GM12878 (cell line): ENCODE results near the gene MBOAT7. TPM values are rescaled to one million over a fixed set of nuclear protein-coding genes. Genes with fewer than 3 reads are reported as not detected.

Experiments used
- ATAC-seq: fragments of 200-7000 bp; cut with Tn5 transposase; 3 replicates; pipeline ENCODE4 v1.9.1; 2020; ENCODE audit warnings: mild to moderate bottlenecking, moderate library complexity
- BruUV-seq: library from RNA; stranded (reverse); fragments of 400-500 nt; replicated peaks from 2 replicates; lab custom pipeline; 2021; lab: Mats Ljungman, UMichigan
- CTCF ChIA-PET: fragments of 300-600 bp; sonication (Branson Sonifier 250); formaldehyde crosslinking; extraction: SDS; loops from one replicate; lab custom pipeline; 2021; ENCODE audit warnings: inconsistent platforms; lab: Yijun Ruan, JAX
- POLR2A ChIA-PET: fragments of 350-600 bp; formaldehyde crosslinking; extraction: SDS; loops from one replicate; lab custom pipeline; 2021; ENCODE audit warnings: inconsistent platforms; lab: Charles Lee
- RAD21 ChIA-PET: fragments of 300-600 bp; sonication (Branson Sonifier 250); formaldehyde crosslinking; loops from one replicate; lab custom pipeline; 2023; ENCODE audit warnings: antibody characterized with exemption; ENCODE audit not compliant: unreplicated experiment; lab: Charles Lee
- SMC1A ChIA-PET: fragments of 300-600 bp; sonication (Branson Sonifier 250); formaldehyde crosslinking; loops from one replicate; lab custom pipeline; 2023; ENCODE audit not compliant: unreplicated experiment, uncharacterized antibody; lab: Charles Lee
- DNase-seq: peaks from one replicate; pipeline ENCODE4 v3.0.0-alpha.2; 2011; ENCODE audit warnings: low read depth, low spot score
- FAIRE-seq: peaks from 3 replicates; lab custom pipeline; 2011; peaks lifted over from hg19 to GRCh38; lab: Jason Lieb, UNC
- H2AFZ ChIP-seq: 2 replicates; pipeline ENCODE4 v1.6.0; 2011; ENCODE audit warnings: low read depth, low read length, control low read depth; ENCODE audit not compliant: control insufficient read depth
- H3K27ac ChIP-seq: 2 replicates; pipeline ENCODE4 v1.5.1; 2011; ENCODE audit warnings: control low read depth; ENCODE audit not compliant: control insufficient read depth, insufficient read depth
- H3K27me3 ChIP-seq, 2 experiments: replicated peaks in 1 of 2; 2 replicates each; pipeline versions ENCODE4 v1.6.0 to v1.6.1; 2011; ENCODE audit warnings: low read length in 1 of 2; ENCODE audit not compliant: control insufficient read depth in 2 of 2, insufficient read depth in 2 of 2
- H3K36me3 ChIP-seq, 2 experiments: 2 replicates each; pipeline ENCODE4 v1.5.1; 2011; ENCODE audit warnings: low read length in 1 of 2; ENCODE audit not compliant: control insufficient read depth in 2 of 2, insufficient read depth in 2 of 2
- H3K4me1 ChIP-seq: 2 replicates; pipeline ENCODE4 v1.6.1; 2011; ENCODE audit warnings: mild to moderate bottlenecking, low read length, moderate library complexity, mixed read lengths; ENCODE audit not compliant: control insufficient read depth, insufficient read depth
- H3K4me2 ChIP-seq: 2 replicates; pipeline ENCODE4 v1.6.0; 2011; ENCODE audit warnings: control low read depth; ENCODE audit not compliant: control insufficient read depth, insufficient read depth
- H3K4me3 ChIP-seq: fragments of 200-600 bp; sonication (generic); 2 replicates; pipeline ENCODE4 v1.5.1; 2016
- H3K79me2 ChIP-seq: 2 replicates; pipeline ENCODE4 v1.6.0; 2011; ENCODE audit warnings: low read length; ENCODE audit not compliant: control insufficient read depth, insufficient read depth
- H3K9ac ChIP-seq: 2 replicates; pipeline ENCODE4 v1.8.0; 2011; ENCODE audit warnings: low read length, control low read depth, mixed read lengths; ENCODE audit not compliant: control insufficient read depth, insufficient read depth
- H3K9me3 ChIP-seq: replicated peaks from 3 replicates; pipeline ENCODE4 v1.5.1; 2011; ENCODE audit warnings: mild to moderate bottlenecking, low read length; ENCODE audit not compliant: control insufficient read depth, insufficient read depth
- H4K20me1 ChIP-seq: 2 replicates; pipeline ENCODE4 v1.6.0; 2011; ENCODE audit not compliant: control insufficient read depth, insufficient read depth
- BHLHE40 ChIP-seq, 2 experiments: fragments of 450-650 bp in 1 of 2; IDR thresholded peaks; 2 replicates each; pipeline ENCODE4 v1.6.1; 2011 to 2017; ENCODE audit warnings: low read depth in 2 of 2, borderline replicate concordance in 1 of 2, improper control_type of control experiment in 1 of 2, low read length in 1 of 2, mild to moderate bottlenecking in 1 of 2
- RELB ChIP-seq: fragments of 450-650 bp; IDR thresholded peaks from 2 replicates; pipeline ENCODE4 v1.6.1; 2017; ENCODE audit warnings: low read depth, mild to moderate bottlenecking, moderate library complexity
- SMARCA5 ChIP-seq: fragments of 450-650 bp; IDR thresholded peaks from 2 replicates; pipeline ENCODE4 v1.6.1; 2017; ENCODE audit warnings: mild to moderate bottlenecking
- WGBS: methylation state at CpG from one replicate; pipeline ENCODE4 v1.1.6; 2016; ENCODE audit warnings: low lambda C conversion rate; ENCODE audit not compliant: insufficient replicate concordance, insufficient coverage; ENCODE audit errors: missing lambda C conversion rate; 5-methylcytosine and 5-hydroxymethylcytosine counted together
- in situ Hi-C: fragments of 300-500 bp; cut with MboI; formaldehyde crosslinking; loops from 9 replicates; pipeline ENCODE4 v1.14.3; 2018; ENCODE audit warnings: mixed read lengths
- intact Hi-C: fragments of 100-400 bp; cut with micrococcal nuclease; formaldehyde crosslinking; loops from one replicate; pipeline ENCODE4 v1.14.2; 2022; ENCODE audit not compliant: unreplicated experiment
- polyA plus RNA-seq, 11 experiments: library from polyadenylated mRNA; depleted of rRNA in 4 of 11; unstranded in 6 of 11; stranded (reverse) in 5 of 11; fragments of >200 nt; fragmentation: Nextera tagmentation in 4 of 11; fragmentation: Illumina TruSeq in 1 of 11; extraction: Ambion mirVana in 4 of 11; extraction: Trizol in 1 of 11; gene quantifications; 1 replicate in 1 of 11; 2 replicates in 10 of 11; pipeline versions ENCODE4 v1.2.1 to v1.2.3, GENCODE V29; 2011 to 2016; ENCODE audit warnings: inconsistent platforms in 2 of 11, missing spikeins in 2 of 11, low read depth in 1 of 11
- total RNA-seq, 4 experiments: library from RNA; depleted of rRNA in 3 of 4; stranded (reverse); fragments of >200 nt in 3 of 4; fragmentation: Illumina TruSeq in 1 of 4; extraction: Trizol in 1 of 4; gene quantifications; 2 replicates each; pipeline versions ENCODE4 v1.2.1 to v1.2.3, GENCODE V29; 2013 to 2021

Gene MBOAT7
- total and polyA plus RNA-seq, 10 of the 15 experiments (the other 5 are each of a cell fraction or from before 2014, with no cell fraction given): 0.69 to 44.5 (median 21.7) TPM

GRCh38 chr19:54164369-54165068, 24.9 kb downstream of the MBOAT7 start (continued):
- TF ChIP-seq BHLHE40 (IDR thresholded peaks at IDR 0.05; ENCODE audit: borderline replicate concordance in 1 of 2, low read depth in 2 of 2, low read length in 1 of 2): no peak
- TF ChIP-seq, all 136 proteins: peak for 0

GRCh38 chr19:54162884-54163283, 26.5 kb downstream of the MBOAT7 start:
- no peaks in the 10 kb centered on the region for H3K36me3 ChIP-seq
- WGBS: 91% methylated on average over 14 of the region's 14 CpGs
- SMC1A ChIA-PET: interaction anchor here (1.5 kb wide), 1 partner anchor 27 kb away, joined by 4 read pairs; the partner anchor contains the start of gene MBOAT7
- no peaks in the 10 kb centered on the region for H3K27me3 ChIP-seq
- POLR2A ChIA-PET: no interaction called here
- H3K9me3 ChIP-seq: no peaks in the 10 kb centered on the region; the same call in 2 of the 3 replicates
- no TSS peak for BruUV-seq
- no peak overlapping the region for H3K9ac ChIP-seq
- no peak for ATAC-seq
- H2AFZ ChIP-seq: no peak overlapping the region
- no peak for TF ChIP-seq SMARCA5
- TF ChIP-seq RELB: no peak
- peak overlapping the region; percentile 32; the same call in 1 of the 2 replicates for H3K4me3 ChIP-seq
- FAIRE-seq: no peak
- in situ Hi-C loops (no loop called here), intact Hi-C loops (no loop called here)
- peaks cover 4% of the 10 kb centered on the region; the same call in 1 of the 2 replicates for H3K4me1 ChIP-seq
- H3K4me2 ChIP-seq: peak overlapping the region; percentile 20; the same call in 1 of the 2 replicates
- CTCF ChIA-PET: no interaction called here
- RAD21 ChIA-PET: no interaction called here
- DNase-seq: no peak
- H3K79me2 ChIP-seq: peaks cover 8% of the 10 kb centered on the region
- H4K20me1 ChIP-seq: no peaks in the 10 kb centered on the region
- H3K27ac ChIP-seq: no peak overlapping the region
